DND-41 (cell line): ENCODE data around the gene SLC10A7.

Experiments
- EZH2 ChIP-seq: IDR thresholded peaks from 3 replicates; pipeline ENCODE4 v1.6.1; 2012; ENCODE audit warnings: borderline replicate concordance, low read depth, mild to moderate bottlenecking, moderate library complexity, low read length, inconsistent platforms; ENCODE audit not compliant: severe bottlenecking
- TF ChIP-seq, protein P1 (sequence below): IDR thresholded peaks from 2 replicates; pipeline ENCODE4 v1.5.1; 2012; ENCODE audit warnings: borderline replicate concordance, low read length, moderate library complexity, mild to moderate bottlenecking; ENCODE audit not compliant: poor library complexity, severe bottlenecking; ENCODE audit errors: extremely low read depth

DNA sequence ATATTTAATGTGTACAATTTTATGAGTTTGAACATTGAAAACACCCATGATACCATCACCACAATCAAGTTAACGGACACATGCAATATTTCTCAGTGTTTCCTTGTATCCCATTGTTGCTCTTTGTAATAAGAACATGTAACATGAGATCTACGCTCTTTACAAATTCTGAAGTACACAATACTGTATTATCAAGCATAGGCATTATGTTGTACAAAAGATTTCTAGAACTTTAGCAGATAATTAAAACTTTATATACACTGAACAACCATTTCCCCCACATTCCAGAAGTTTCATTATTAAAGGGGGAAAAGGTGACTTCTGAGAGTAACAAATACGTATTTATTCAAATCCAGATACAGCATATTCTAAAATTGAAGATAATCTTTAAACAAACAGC is 114.5 kb downstream of the SLC10A7 start:
- TF ChIP-seq, protein P1, sequence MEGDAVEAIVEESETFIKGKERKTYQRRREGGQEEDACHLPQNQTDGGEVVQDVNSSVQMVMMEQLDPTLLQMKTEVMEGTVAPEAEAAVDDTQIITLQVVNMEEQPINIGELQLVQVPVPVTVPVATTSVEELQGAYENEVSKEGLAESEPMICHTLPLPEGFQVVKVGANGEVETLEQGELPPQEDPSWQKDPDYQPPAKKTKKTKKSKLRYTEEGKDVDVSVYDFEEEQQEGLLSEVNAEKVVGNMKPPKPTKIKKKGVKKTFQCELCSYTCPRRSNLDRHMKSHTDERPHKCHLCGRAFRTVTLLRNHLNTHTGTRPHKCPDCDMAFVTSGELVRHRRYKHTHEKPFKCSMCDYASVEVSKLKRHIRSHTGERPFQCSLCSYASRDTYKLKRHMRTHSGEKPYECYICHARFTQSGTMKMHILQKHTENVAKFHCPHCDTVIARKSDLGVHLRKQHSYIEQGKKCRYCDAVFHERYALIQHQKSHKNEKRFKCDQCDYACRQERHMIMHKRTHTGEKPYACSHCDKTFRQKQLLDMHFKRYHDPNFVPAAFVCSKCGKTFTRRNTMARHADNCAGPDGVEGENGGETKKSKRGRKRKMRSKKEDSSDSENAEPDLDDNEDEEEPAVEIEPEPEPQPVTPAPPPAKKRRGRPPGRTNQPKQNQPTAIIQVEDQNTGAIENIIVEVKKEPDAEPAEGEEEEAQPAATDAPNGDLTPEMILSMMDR: no peak
- TF ChIP-seq EZH2: no peak
